Parietal lobe (tissue), 2 donors: ENCODE results near the gene ZNFX1. TPM values are rescaled to one million over a fixed set of nuclear protein-coding genes. Genes with fewer than 3 reads are reported as not detected.

Source experiments
- small RNA-seq: library from RNA; depleted of rRNA; stranded (forward); fragments of <200 nt; gene quantifications from one replicate; pipeline ENCODE3, GENCODE V24; 2014; ENCODE audit warnings: low replicate concordance
- total RNA-seq: library from RNA; depleted of rRNA; stranded (reverse); fragments of >200 nt; gene quantifications from one replicate; pipeline ENCODE4 v1.2.3, GENCODE V29; 2014

The ZNFX1 gene
- total RNA-seq = 22.8 TPM

GRCh38 chr20:49278036-49278817 is at the start of gene ZNFX1:
TSS of gene ZNFX1 (minus strand) at chr20:49278057. CDS start at chr20:49275839, 2,218 bp downstream.

DNA sequence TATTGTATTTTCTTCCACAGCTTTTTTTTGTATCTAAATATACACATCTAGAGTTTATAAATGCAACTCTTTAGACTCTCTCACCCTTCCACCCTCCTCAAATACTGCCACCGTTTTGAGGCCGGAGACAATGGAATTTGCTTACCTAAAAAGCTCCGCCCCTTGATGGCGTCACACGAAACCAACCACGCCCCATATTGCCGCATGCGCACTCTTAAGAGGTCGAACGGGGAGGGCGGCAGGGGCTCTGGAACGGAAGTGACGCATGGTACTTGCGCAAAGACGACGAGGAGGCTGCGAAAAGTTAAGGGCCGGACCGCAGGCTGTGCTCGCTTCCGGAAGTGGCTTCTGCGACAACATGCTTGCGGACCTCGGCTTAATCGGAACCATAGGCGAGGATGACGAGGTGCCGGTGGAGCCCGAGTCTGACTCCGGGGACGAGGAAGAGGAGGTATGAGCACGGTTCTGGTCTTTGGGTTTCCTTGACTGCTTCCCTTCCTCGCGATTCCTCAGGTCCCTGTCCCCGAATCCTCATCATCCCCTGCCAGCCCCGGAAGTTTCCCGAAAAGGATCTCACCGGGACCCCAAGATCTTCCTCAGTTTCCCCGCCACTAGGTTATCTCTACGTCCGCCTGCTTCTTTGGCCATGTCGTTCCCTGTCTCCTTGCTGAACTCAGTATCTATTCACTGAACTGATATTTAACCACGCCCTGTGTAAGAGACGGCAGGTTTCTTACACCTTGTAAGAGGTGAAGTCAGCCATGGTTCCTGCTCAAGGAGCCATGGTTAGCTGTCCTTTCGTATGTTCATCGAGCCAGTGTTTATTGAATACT is 58.5 kb downstream of the ZNFX1 start, which contains the start of gene DDX27:
TSS of gene DDX27 (plus strand) at position 326 of the 833 bp plus-strand sequence. CDS start at position 359, 33 bp downstream.

Small RNAs within 50 kb of the gene (small RNA-seq; reads per million reads assigned to genes)
- 5,328 reads per million, percentile 100 among the genes with 10 or more reads in this experiment for gene SNORD12B
- gene SNORD12C = 2,047 reads per million, percentile 99 among the genes with 10 or more reads in this experiment

Other genes with a start within 250 kb of the ZNFX1 start
- 126 TPM for gene CSE1L, start 231.7 kb downstream of the ZNFX1 start, total RNA-seq
- gene STAU1, start 89.7 kb downstream of the ZNFX1 start, total RNA-seq = 58.5 TPM
- gene DDX27, start 58.6 kb downstream of the ZNFX1 start, total RNA-seq = 25.0 TPM
- 14.4 TPM for gene KCNB1, start 204.6 kb upstream of the ZNFX1 start, total RNA-seq